ENCODE results near the gene BNIP3.
A peak's percentile ranks its signal among the peaks of the same experiment; 100 is the strongest.

The BNIP3 gene, protein sequence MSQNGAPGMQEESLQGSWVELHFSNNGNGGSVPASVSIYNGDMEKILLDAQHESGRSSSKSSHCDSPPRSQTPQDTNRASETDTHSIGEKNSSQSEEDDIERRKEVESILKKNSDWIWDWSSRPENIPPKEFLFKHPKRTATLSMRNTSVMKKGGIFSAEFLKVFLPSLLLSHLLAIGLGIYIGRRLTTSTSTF

DNA sequence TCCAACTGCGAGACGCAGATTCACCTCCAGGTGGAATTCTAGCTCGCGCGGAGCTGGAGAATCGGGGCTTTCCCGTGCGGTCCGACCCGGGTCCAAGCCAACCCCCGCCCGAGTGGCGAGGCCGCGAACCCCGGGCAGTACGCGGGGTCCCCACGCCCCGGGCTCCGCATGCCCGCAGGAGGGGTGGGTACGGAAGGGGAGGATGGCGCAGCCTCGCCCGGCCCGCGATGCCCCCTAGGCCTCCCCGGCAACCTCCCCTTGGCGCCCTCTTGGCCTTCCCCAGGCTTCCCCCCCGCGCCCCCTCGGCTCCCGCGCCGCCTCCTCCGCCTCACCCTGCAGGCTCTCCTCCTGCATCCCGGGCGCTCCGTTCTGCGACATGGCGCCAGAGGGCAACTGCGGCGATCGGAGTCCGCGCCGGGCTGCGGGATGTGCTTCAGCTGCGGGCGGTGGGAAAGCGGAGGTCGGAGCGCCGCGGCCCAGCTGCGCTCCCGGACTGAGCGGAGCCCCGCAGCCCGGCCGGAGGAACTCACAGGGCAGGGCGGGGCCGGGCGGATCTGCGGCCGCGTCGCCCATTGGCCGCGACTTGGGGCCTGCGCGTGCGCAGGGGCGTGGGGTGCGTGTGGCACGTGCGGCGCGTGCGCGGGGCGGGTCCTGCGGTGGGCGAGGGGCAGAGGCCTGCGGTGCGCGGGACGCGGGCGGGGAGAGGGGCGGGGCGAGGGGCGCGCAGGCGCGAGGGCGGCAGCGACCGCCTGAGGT lies at the start of gene BNIP3:
Gene BNIP3 (minus strand): TSS at position 495 of the 756 bp plus-strand sequence. CDS start 117 bp downstream, at position 378.
- peak; percentile 80 for DNase-seq

DNA sequence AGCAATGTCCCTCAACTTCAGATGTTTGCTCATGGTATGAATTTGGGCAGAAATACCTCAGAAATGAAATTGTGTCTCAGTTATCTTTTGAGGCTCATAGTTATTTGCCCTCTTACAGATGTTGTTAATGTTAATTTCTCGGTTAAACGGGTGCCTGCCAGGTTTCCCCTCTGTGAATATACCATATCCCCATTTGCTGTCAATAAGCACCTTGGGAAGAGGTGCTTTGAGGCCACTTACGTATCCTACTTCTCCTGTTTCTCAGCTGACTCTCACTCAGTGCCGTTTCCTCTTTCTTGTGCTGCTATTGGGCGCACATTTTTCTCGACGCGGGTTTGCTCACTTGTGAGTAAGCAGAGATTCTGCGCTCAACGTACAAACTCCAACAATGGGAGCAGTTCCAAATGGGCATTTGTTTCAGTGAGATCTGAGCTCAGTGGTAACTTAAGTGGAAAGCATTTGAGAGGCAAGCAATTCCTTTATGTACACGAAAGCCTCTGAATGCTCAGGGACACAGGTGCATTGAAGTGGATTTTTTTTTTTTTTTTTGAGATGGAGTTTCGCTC lies 49.3 kb upstream of the BNIP3 start:
- no peak for DNase-seq

DNA sequence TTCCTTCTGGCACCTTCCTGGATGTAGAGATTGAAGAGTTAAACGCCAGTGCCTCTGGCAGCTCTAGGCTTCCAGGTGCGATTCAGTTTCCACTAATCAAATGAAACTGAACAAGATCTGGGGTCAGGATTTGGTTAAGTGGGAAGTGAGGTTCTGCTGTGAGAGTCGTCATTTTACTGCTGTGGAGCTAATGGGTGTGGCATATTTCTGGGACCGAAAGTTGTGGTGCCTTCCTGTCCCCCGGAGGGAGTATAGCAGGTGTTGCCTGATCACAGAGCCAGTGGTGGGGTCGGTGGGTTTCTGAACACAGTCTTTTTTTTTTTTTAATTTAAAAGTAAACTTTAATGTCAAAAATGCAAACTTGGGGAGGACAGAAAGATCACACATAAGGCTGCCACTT lies 47.0 kb upstream of the BNIP3 start:
- no peak for DNase-seq

DNA sequence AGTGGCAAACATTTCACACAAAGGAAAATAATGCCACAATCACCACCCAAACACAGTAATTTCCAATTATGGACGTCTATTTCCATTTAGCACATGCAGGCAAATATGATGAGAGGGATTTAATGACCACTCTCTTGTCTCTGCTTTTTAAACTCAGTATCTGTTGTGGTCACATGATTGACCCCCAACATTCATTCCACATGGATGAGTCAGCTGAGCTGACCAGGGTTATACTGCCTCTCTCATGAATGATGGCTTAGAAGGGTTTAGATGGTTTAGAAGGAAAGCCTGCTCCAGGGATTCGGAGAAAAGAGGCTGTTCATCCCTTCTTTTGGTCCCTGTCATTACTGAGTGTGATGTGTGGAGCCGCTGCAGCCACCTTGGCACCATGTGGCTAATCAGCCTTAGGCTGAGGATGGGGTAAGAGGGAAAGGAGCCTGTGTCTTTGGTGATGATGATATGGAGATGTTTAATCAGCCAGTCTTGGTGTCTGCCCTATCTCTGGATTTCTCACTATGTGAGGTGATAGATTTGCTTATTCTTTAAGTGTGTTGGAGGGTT lies 45.8 kb upstream of the BNIP3 start:
- DNase-seq: no peak

DNA sequence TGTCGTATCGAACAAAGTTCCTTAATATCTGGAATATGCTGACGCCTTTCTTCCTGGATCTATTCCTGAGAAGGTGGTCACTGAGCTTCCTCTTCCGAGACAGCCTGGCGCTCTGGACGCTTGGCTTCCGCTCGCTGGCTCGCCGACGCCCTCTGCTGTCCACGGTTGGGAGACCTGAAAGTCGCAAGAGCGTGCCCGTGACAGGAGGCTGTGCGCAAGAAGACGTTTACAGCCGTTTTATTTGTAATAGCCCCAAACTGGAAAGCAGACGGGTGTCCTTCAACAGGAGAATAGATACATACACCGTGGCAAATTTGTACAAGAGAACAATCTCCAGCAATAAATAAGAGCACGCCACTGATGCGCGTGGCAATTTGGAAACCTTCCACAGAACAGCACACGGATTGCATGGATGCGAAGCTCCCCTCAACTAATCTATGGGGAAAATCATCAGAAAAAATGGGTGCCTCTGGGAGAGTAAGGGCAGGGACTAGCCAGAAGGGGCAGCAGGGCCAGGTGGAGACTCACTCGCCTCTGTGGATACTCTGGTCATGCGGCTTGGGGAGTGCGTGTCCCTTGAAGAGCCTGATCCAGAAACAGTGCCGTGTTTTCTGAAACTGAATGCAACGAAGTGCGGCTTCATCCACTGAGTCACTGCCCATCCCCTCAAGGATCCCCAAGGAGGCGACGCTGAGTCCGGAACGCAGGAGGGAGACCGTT lies 41.5 kb upstream of the BNIP3 start:
- peak; percentile 30 for DNase-seq

DNA sequence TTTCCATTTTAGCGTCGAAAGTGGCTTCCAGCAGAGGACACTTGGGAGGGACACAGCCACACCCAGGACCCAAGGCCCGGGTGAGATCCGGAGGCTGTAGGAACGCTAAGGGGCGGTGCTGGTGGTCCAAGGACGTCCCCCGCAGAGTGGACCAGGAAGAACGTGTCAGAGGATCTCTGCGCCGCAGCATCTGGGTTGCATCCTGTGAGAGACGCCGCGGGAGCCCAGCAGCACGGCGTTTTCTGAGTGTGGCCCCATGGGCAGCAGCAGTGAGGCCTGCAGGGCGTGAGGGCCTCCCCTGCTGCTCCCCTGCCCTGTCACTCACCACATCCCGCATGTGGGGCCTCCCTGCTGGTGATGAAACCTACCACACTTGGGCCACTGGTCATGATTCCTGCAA lies 40.5 kb upstream of the BNIP3 start:
- DNase-seq: no peak

DNA sequence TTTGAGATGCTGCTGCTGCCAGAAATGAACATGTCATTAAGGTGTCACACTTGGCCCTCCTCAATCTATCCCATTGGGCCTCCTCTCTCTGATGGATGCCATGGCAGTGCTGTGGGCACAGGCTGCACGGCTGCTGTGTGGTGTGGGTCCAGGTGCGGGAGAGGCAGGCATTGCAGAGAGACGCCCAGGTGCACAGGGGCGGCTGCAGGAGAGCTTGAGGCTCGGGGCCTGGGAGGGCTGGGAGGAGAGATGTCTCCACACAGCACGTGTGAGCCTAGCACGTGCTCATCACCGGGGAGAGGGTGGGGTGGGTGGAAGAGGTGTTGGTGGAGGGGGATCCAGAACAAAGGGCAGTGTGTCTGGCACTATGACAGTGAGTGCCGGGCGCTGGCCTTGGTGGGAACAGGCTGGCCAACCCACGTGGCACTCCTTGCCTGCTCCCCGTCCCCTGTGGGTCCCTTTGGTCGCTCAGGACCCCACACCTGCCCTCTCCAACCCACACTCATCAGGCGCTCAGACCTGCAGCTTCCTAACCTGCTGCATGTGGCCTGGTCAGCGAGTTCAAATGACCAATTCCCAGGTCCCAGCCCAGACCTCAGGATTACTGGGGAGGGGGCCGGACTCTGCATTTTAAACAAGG lies 39.9 kb upstream of the BNIP3 start:
- no peak for DNase-seq

DNA sequence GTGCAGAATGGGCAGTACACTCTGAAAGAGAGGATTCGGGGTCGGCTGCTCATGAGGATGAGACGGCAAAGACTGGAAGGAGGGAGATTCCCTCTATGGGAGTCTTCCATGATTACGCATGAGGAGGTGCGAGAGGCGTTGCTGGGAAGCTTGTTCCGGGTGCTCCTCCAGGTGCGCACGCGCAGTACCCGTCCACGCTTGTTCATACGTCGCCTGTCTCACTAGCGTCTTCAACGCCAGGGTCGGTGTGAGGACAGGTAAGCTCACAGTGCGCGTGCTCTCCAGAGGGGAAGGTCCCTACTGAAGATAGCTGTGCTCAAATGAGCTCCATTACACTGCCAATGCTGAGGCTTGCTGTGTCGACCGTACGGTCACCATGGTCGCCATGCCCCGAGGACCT lies 39.3 kb upstream of the BNIP3 start:
- DNase-seq: no peak

DNA sequence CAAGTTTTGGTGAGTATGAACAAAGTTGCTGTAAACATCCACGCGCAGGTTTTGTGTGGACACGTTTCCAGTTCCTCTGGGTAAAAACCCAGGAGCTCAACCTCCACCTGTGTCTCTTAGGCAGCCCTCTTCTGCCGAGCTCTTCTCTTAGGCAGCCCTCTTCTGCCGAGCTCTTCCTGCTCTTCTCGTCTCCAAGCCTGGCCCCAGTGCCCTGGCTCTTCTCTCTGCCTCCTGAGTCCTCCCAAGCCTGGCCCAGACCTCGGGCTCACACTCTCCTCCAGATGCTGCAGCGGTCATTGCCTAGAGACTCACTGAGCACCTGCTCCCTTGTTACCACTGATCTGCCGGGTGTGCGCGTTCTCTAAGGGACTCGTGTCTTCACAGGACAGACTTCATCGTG lies 38.7 kb upstream of the BNIP3 start:
- DNase-seq: no peak

DNA sequence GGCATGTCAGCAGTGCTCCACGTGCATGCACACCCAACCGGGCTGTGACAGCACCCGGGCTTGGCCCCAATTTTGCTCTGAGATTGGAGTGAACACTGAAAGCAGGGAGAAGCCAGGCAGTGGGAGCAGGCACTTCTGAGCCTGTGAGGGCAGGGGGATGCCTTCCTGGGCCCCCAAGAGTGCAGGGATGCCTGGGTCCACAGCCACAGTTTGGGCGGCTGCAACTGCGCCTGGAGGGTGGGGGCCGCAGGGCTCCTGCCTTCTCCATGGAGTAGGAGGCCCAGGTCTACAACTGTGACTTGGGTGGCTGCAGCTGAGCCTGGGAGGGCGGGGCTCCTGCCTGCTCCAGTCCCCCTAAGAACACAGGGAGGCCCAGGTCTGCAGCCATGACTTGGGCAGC lies 37.6 kb upstream of the BNIP3 start:
- DNase-seq: no peak

DNA sequence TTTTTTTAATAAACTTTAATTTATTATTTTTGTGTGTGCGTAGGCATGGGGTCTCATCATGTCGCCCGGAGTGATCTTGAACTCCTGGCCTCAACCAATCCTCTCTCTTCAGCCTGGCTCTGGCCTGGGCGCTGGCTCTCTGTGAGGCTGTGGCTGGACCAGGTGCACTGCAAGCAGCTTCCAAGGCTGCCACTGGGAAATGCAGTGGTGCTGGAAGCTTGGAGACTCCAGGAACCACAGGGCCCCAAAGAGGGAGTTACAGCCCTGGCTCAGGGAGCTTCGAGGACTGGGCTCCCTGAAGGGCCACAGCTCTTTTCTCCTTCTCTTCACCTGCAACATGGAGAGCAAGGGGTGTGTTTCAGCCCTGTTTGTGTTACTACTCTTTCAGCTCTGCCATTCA lies 36.7 kb upstream of the BNIP3 start:
- DNase-seq: no peak

DNA sequence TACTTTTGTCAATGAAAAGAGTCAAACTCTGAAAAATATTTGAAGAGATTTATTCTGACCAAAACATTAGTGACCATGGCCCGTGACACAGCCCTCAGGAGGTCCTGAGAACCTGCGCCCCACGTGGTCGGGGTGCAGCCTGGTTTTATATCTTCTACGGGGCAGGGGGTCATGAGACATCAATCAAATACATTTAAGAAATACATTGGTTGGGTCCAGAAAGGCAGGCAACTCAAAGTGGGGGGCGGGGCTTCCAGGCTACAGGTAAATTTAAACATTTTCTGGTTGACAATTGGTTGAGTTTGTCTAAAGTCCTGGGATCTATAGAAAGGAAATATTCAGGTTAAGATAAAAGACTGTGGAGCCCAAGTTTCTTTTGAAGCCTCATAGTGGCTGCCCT lies 34.8 kb upstream of the BNIP3 start:
- no peak for DNase-seq

DNA sequence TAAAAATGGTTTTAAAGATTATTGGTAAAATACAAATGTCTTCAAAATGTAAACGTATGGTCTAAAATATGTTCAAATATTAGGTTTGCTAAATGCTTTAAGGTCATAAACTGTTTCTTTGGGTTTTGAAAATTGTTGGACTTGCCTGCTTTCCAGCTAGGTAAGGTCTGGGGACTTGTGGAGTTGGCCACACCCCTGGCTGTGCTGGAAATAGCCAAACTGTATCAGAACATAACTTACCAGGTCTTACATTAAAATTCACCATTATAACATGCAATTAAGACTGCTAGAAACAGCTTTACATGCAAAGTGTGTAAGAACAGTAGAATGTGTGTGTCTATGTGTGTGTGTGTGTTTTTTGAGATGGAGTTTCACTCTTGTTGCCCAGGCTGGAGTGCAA lies 29.7 kb upstream of the BNIP3 start:
- no peak for DNase-seq

DNA sequence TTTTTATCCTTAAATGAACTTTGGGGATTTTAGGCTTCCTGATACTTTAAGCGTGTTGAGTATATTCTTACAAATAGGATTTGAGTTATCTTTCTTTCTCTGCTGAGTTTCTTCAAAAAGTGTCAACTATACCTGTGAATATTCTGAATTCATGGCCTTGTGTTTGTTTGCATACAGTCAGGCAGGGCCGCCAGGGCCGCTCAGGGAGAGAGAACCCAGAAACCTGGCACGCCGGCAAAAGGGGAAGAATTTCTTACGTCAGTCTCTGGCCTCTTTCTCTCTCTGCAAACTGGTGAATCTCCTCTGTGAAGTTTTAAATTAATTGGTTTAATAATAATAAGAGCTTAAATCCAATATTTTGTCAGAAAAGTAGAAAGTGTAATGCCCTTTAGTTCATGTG lies 29.3 kb upstream of the BNIP3 start:
- DNase-seq: no peak

DNA sequence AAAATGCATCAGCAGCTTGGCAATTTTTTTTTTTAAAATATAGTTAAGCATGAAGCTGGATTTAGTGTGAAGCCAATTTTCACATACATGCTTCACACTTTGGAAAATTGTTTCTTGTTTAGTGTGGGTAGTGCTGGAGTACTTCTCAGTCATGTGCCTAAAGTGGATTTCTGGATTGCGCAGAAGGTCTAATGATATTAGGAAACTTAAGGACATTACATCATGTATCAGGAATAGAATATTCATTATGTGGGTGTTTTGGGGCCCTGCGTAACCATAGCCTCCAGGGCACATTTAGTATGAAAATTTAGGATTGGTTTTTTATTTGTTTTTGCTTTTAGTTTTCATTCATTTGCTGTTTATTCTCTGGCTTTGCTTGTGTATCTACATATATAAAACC lies 28.8 kb upstream of the BNIP3 start:
- no peak for DNase-seq

DNA sequence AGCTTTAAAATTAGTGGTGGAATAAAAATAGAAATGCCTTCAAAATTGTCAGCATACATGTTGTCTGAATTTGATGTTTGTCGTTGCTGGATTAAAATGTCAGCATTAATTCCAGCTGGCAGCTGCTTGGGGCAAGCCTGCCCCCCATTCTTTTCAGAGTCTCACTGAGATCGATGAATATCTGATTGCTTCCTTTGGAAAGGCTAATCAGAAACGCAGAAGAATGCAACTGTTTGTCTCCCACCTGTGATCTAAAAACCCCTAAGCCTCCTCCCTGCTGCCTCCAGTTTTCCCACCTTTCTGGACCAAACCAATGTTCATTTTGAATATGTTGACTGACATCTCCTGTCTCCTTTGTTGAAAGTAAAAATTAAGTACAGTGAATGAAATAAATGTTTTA lies 27.9 kb upstream of the BNIP3 start:
- DNase-seq: no peak

DNA sequence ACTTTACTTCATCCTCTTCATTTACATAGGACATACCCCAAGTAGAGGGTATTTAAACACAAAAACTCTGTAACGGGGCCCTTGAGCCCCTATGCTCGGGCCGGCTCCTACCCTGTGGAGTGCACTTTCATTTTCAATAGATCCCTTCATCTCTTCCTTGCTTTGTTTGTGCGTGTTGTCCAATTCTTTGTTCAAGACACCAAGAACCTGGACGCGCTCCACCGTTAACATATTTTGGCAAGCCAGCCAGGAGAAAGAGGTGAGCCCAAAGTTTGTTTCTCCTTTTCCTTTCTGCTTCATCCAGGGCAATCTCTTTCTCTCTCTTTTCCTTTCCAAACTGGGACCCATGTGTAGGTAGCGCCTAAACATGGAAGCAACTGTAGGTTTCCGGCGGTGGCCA lies 26.0 kb upstream of the BNIP3 start:
- no peak for DNase-seq

DNA sequence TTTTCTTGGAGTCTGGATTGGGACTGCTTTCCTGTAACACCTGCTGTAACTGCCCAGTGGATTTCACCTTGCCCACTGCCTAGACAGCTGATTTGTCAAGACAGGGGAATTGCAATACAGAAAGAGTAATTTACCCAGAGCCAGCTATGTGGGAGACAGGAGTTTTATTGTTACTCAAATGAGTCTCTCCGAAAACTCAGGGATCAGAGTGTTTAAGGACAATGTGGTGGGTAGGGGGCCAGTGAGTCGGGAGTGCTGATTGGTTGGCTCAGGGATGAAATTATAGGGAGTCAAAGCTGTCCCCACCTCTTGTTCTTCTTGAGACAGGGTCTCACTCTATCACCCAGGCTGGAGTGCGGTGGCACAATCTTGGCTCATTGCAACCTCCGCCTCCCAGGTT lies 25.2 kb upstream of the BNIP3 start:
- DNase-seq: no peak

DNA sequence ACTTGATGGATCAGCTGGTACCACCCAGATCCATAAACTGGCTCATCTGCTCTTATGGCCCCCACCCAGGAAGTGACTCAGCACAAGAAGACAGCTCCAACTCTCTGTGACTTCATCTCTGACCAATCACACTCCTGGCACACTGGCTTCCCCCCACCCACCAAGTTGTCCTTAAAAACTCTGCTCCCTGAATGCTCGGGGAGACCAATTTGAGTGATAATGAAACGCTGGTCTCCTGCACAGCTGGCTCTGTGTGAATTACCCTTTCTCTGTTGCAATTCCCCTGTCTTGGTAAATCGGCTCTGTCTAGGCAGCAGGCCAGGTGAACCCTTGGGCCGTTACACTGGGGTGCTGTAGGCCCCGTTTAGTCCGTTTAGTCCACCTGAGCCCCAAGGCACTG lies 23.4 kb upstream of the BNIP3 start:
- DNase-seq: no peak

DNA sequence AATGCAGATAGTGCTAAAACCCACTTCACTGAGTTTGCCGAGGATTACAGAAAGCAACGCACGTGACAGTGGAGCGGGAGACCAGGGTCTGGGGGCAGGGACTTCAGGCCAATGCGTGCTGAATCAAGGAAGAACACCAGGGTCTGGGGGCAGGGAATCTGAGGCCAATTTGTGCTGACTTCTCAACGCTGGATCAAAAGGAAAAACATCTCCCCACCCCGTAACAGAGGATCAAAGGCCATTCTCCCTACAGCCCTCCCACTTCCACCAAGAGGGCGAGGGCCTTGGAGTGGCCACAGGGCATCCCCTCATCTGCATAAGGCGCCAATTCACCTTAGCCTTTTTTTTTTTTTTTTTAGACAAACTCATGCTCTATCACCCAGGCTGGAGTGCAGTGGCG lies 22.3 kb upstream of the BNIP3 start:
- no peak for DNase-seq

DNA sequence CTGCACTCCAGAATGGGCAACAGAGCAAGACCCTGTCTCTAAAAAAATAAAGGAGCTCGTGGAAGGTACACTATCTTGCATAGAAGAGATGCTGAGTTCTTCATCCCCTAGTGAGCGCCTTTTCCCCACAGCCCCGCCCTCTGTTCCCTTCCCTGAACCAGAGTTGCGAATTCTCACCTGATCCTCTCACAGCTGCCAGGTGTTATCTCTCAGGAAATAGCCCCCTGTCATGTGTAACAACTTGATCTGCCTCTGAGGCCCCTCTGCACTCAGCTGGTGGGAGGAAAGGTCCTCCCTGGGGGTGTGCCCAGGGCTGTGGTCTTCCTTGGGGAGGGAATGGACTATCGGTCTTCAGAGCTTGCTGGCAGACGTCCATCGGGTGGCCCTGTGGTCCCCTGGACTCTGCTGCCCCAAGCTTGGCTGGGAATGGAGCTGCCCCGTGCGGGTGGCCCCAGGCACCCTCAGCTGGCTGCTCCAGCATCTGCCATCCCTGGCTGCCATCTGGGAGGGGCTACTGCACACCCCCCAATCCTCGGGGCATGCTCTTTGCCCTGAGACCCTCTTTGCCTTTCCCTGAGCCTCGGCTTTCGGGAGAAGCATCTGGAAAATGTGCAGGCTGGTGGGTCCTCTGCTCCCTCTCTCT lies 21.7 kb upstream of the BNIP3 start:
- DNase-seq: no peak

DNA sequence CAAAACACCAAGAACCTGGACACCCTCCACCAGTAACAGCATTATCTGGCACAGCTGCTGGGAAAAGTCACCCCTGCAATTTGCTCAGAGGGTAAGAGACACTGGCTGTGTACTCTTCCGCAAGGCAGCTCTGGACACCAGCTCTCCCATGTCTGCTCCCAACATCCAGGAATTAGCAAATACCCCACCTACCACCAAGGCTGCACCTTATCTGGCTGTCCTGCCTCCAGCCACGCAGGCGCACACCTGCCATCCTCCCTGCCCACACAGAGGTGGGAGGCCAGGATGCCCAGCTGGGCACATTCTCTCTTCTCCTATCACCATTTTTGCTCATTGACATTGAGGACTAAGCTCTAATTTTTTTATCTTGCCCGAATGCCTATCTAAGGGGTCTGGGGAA lies 20.3 kb upstream of the BNIP3 start:
- no peak for DNase-seq

Measured in NCI-H1092 (cell line).